HepG2 (cell line): Measurements from ENCODE around the gene EIF4G3. TPM values are rescaled to one million over a fixed set of nuclear protein-coding genes. Genes with fewer than 3 reads are reported as not detected.

Source experiments
- CBX1 ChIP-seq: IDR thresholded peaks from one replicate; pipeline ENCODE4 v1.6.1; 2016; ENCODE audit warnings: antibody characterized with exemption, low read depth
- CTCF ChIP-seq: sonication (generic); formaldehyde crosslinking; IDR thresholded peaks from 2 replicates; pipeline ENCODE4 v1.5.0; 2020; ENCODE audit warnings: mild to moderate bottlenecking, missing genetic modification reagents, moderate library complexity
- FOXA3 ChIP-seq: IDR thresholded peaks from 2 replicates; pipeline ENCODE4 v1.6.1; 2016; ENCODE audit warnings: missing genetic modification reagents, missing compliant biosample characterization
- HES4 ChIP-seq: sonication (generic); formaldehyde crosslinking; IDR thresholded peaks from 2 replicates; pipeline ENCODE4 v1.9.0; 2021; ENCODE audit warnings: mild to moderate bottlenecking, missing genetic modification reagents, borderline replicate concordance
- HNRNPUL1 ChIP-seq: fragments of 200-400 bp; formaldehyde crosslinking; IDR thresholded peaks from 2 replicates; pipeline ENCODE4 v1.6.1; 2017; ENCODE audit warnings: low read depth, mild to moderate bottlenecking, low read length, moderate library complexity
- HOXA3 ChIP-seq: sonication (generic); formaldehyde crosslinking; IDR thresholded peaks from 2 replicates; pipeline ENCODE4 v1.5.0; 2020; ENCODE audit warnings: missing genetic modification reagents
- KAT8 ChIP-seq: IDR thresholded peaks from 2 replicates; pipeline ENCODE4 v1.6.1; 2016; ENCODE audit warnings: missing genetic modification reagents, missing compliant biosample characterization
- KDM6A ChIP-seq: IDR thresholded peaks from 2 replicates; pipeline ENCODE4 v1.6.1; 2016; ENCODE audit warnings: low read depth
- KLF15 ChIP-seq: sonication (generic); formaldehyde crosslinking; IDR thresholded peaks from 2 replicates; pipeline ENCODE4 v1.8.1; 2023; ENCODE audit warnings: borderline replicate concordance, mild to moderate bottlenecking, inconsistent platforms, missing genetic modification reagents, mixed read lengths
- RAD51 ChIP-seq: fragments of 450-650 bp; IDR thresholded peaks from 2 replicates; pipeline ENCODE4 v1.6.1; 2016; ENCODE audit warnings: borderline replicate concordance
- SIX4 ChIP-seq: sonication (generic); formaldehyde crosslinking; IDR thresholded peaks from 2 replicates; pipeline ENCODE4 v1.4.0; 2020; ENCODE audit warnings: missing genetic modification reagents
- SPEN ChIP-seq: sonication (generic); formaldehyde crosslinking; IDR thresholded peaks from 2 replicates; pipeline ENCODE4 v1.5.1; 2020; ENCODE audit warnings: low read depth, mild to moderate bottlenecking, missing genetic modification reagents
- TARDBP ChIP-seq: sonication (generic); formaldehyde crosslinking; IDR thresholded peaks from 2 replicates; pipeline ENCODE4 v1.8.0; 2022; ENCODE audit warnings: mild to moderate bottlenecking, missing genetic modification reagents
- TEAD3 ChIP-seq: optimal IDR thresholded peaks from 2 replicates; pipeline ENCODE3; 2016; ENCODE audit warnings: borderline replicate concordance
- TERF1 ChIP-seq: sonication (generic); formaldehyde crosslinking; IDR thresholded peaks from 2 replicates; pipeline ENCODE4 v1.8.0; 2022; ENCODE audit warnings: mild to moderate bottlenecking, missing genetic modification reagents, moderate library complexity
- TFE3 ChIP-seq: IDR thresholded peaks from 2 replicates; pipeline ENCODE4 v1.6.1; 2016
- ZBTB3 ChIP-seq: sonication (generic); formaldehyde crosslinking; IDR thresholded peaks from 2 replicates; pipeline ENCODE4 v1.4.0; 2020; ENCODE audit warnings: low read depth, mild to moderate bottlenecking, moderate library complexity, missing genetic modification reagents, borderline replicate concordance
- ZNF362 ChIP-seq: sonication (generic); formaldehyde crosslinking; IDR thresholded peaks from 2 replicates; pipeline ENCODE4 v1.4.0; 2020; ENCODE audit warnings: missing genetic modification reagents, mild to moderate bottlenecking, borderline replicate concordance
- ZNF629 ChIP-seq: sonication (generic); formaldehyde crosslinking; conservative IDR thresholded peaks from 2 replicates; pipeline ENCODE4 v1.5.0; 2020; ENCODE audit warnings: missing genetic modification reagents
- ZNF770 ChIP-seq: sonication (generic); formaldehyde crosslinking; IDR thresholded peaks from 2 replicates; pipeline ENCODE4 v1.5.0; 2020; ENCODE audit warnings: mild to moderate bottlenecking, missing genetic modification reagents
- ZNF839 ChIP-seq: sonication (generic); formaldehyde crosslinking; IDR thresholded peaks from 2 replicates; pipeline ENCODE4 v1.4.0; 2020; ENCODE audit warnings: missing genetic modification reagents, mild to moderate bottlenecking, borderline replicate concordance
- ZNF878 ChIP-seq: sonication (generic); formaldehyde crosslinking; IDR thresholded peaks from 2 replicates; pipeline ENCODE4 v1.8.1; 2023; ENCODE audit warnings: mild to moderate bottlenecking, missing genetic modification reagents, moderate library complexity
- ZNF879 ChIP-seq: sonication (generic); formaldehyde crosslinking; IDR thresholded peaks from 2 replicates; pipeline ENCODE4 v1.8.1; 2023; ENCODE audit warnings: missing genetic modification reagents
- polyA plus RNA-seq, 8 experiments: library from polyadenylated mRNA; depleted of rRNA in 3 of 8; stranded (reverse) in 7 of 8; unstranded in 1 of 8; fragments of >200 nt; fragmentation: Illumina TruSeq in 4 of 8; extraction: Trizol in 4 of 8; gene quantifications; 2 replicates each; pipeline versions ENCODE4 v1.2.1 to v1.2.3, GENCODE V29; 2011 to 2016; ENCODE audit warnings: low read depth in 4 of 8, missing spikeins in 1 of 8, mixed read lengths in 1 of 8; ENCODE audit not compliant: insufficient read depth in 1 of 8
- total RNA-seq, 5 experiments: library from RNA; depleted of rRNA; stranded (reverse); fragments of >200 nt; fragmentation: Illumina TruSeq; extraction: Trizol; gene quantifications; 2 replicates each; pipeline ENCODE4 v1.2.3, GENCODE V29; 2016; ENCODE audit warnings: low read depth in 1 of 5

Gene EIF4G3
- total and polyA plus RNA-seq, 2 of the 13 experiments (the other 11 are each of a cell fraction or from before 2014, with no cell fraction given) = 22.2 to 27.6 TPM

- TF ChIP-seq ZNF362 (CRISPR knock-in tag) = peak; percentile 60; the same call in 1 of the 2 replicates
- TF ChIP-seq ZNF878 (CRISPR knock-in tag) = no peak
- TF ChIP-seq TERF1 (CRISPR knock-in tag) = no peak
- TF ChIP-seq SPEN (CRISPR knock-in tag) = 0 out of 2 replicates have a peak, but pooled peaks have one; percentile 37
- TF ChIP-seq TFE3 (CRISPR knock-in tag) = no peak
- 0 out of 2 replicates have a peak, but pooled peaks have one; percentile 24 for TF ChIP-seq KAT8 (CRISPR knock-in tag)
- TF ChIP-seq KDM6A (CRISPR knock-in tag) = no peak
- peak; percentile 61 for TF ChIP-seq TEAD3 (CRISPR knock-in tag)
- TF ChIP-seq ZNF839 (CRISPR knock-in tag) = no peak
- no peak for TF ChIP-seq CBX1
- TF ChIP-seq HES4 (CRISPR knock-in tag) = no peak
- TF ChIP-seq ZBTB3 = no peak
- TF ChIP-seq KLF15 (CRISPR knock-in tag) = no peak
- TF ChIP-seq TARDBP (CRISPR knock-in tag) = no peak
- TF ChIP-seq ZNF629 (CRISPR knock-in tag) = peak; percentile 80
- peak; percentile 78 for TF ChIP-seq FOXA3 (CRISPR knock-in tag)
- no peak for TF ChIP-seq HOXA3 (CRISPR knock-in tag)
- TF ChIP-seq ZNF879 (CRISPR knock-in tag) = no peak
- no peak for TF ChIP-seq RAD51
- TF ChIP-seq HNRNPUL1 = no peak
- TF ChIP-seq SIX4 (CRISPR knock-in tag) = peak; percentile 95
- no peak for TF ChIP-seq CTCF
- TF ChIP-seq ZNF770 (CRISPR knock-in tag) = peak; percentile 45; the same call in 1 of the 2 replicates
These were observed 50.4 kb downstream of the EIF4G3 start (continued) for GRCh38 chr1:21126324-21126723.
